IMR-90 (cell line): ENCODE measurements around the gene AICDA. TPM values are rescaled to one million over a fixed set of nuclear protein-coding genes. Genes with fewer than 3 reads are reported as not detected.

Experiments used
- ATAC-seq: fragments of 200-7000 bp; cut with Tn5 transposase; 2 replicates; pipeline ENCODE4 v1.9.1; 2020; ENCODE audit warnings: low read depth, mild to moderate bottlenecking, moderate library complexity
- BruUV-seq: library from RNA; stranded (reverse); fragments of 400-500 nt; replicated peaks from 2 replicates; lab custom pipeline; 2021; lab: Mats Ljungman, UMichigan
- CTCF ChIA-PET: fragments of 300-600 bp; formaldehyde crosslinking; extraction: SDS; loops from one replicate; lab custom pipeline; 2021; ENCODE audit warnings: antibody characterized with exemption; lab: Yijun Ruan, JAX
- POLR2A ChIA-PET: fragments of 300-600 bp; sonication (Branson Sonifier 250); formaldehyde crosslinking; loops from one replicate; lab custom pipeline; 2022; ENCODE audit warnings: antibody characterized with exemption; ENCODE audit not compliant: unreplicated experiment; lab: Charles Lee
- DNase-seq: peaks from one replicate; pipeline ENCODE4 v3.0.0; 2013
- H2AFZ ChIP-seq: replicated peaks from 2 replicates; pipeline ENCODE3; 2013; ENCODE audit warnings: low read length, mild to moderate bottlenecking; ENCODE audit not compliant: poor library complexity
- H2AK5ac ChIP-seq: 2 replicates; pipeline ENCODE4 v1.6.1; 2013; ENCODE audit warnings: low read depth, low read length, inconsistent platforms
- H2AK9ac ChIP-seq: replicated peaks from 2 replicates; pipeline ENCODE3; 2013; ENCODE audit warnings: mild to moderate bottlenecking, low read depth, low read length, moderate library complexity; ENCODE audit not compliant: poor library complexity
- H2BK120ac ChIP-seq: 2 replicates; pipeline ENCODE4 v1.6.1; 2013; ENCODE audit warnings: low read depth, low read length, inconsistent platforms
- H2BK15ac ChIP-seq: 3 replicates; pipeline ENCODE4 v1.6.1; 2013; ENCODE audit warnings: low read depth, low read length, inconsistent platforms
- H2BK20ac ChIP-seq: 2 replicates; pipeline ENCODE4 v1.6.1; 2013; ENCODE audit warnings: low read depth, mild to moderate bottlenecking, inconsistent platforms, low read length, moderate library complexity
- H2BK5ac ChIP-seq: 2 replicates; pipeline ENCODE4 v1.6.1; 2013; ENCODE audit warnings: mild to moderate bottlenecking, low read depth, low read length, inconsistent platforms; ENCODE audit not compliant: poor library complexity, severe bottlenecking
- H3K14ac ChIP-seq: replicated peaks from 2 replicates; pipeline ENCODE4 v1.6.1; 2013; ENCODE audit warnings: low read depth, low read length, inconsistent platforms
- H3K18ac ChIP-seq: 2 replicates; pipeline ENCODE4 v1.6.1; 2013; ENCODE audit warnings: low read depth, low read length, control low read depth
- H3K23ac ChIP-seq: 2 replicates; pipeline ENCODE4 v1.6.1; 2013; ENCODE audit warnings: low read depth, low read length, inconsistent platforms
- H3K27ac ChIP-seq: 2 replicates; pipeline ENCODE4 v1.5.1; 2013; ENCODE audit warnings: mild to moderate bottlenecking, control low read depth, low read length; ENCODE audit not compliant: insufficient read depth
- H3K27me3 ChIP-seq: 2 replicates; pipeline ENCODE4 v1.6.1; 2013; ENCODE audit warnings: low read length; ENCODE audit not compliant: control insufficient read depth, insufficient read depth
- H3K36me3 ChIP-seq: 2 replicates; pipeline ENCODE4 v1.6.1; 2013; ENCODE audit warnings: low read length, mixed read lengths; ENCODE audit not compliant: control insufficient read depth, insufficient read depth
- H3K4ac ChIP-seq: 2 replicates; pipeline ENCODE4 v1.6.1; 2013; ENCODE audit warnings: low read depth, low read length, inconsistent platforms
- H3K4me1 ChIP-seq: 2 replicates; pipeline ENCODE4 v1.6.1; 2013; ENCODE audit warnings: low read length, mixed read lengths; ENCODE audit not compliant: control insufficient read depth, insufficient read depth
- H3K4me2 ChIP-seq: 2 replicates; pipeline ENCODE4 v1.6.1; 2013; ENCODE audit warnings: low read depth, mild to moderate bottlenecking, control low read depth, low read length, moderate library complexity
- H3K4me3 ChIP-seq: 2 replicates; pipeline ENCODE4 v1.5.1; 2013; ENCODE audit warnings: low read depth, mild to moderate bottlenecking, control low read depth, low read length, moderate library complexity; ENCODE audit not compliant: insufficient read depth
- H3K56ac ChIP-seq: 2 replicates; pipeline ENCODE4 v1.6.1; 2013; ENCODE audit warnings: low read length, inconsistent platforms; ENCODE audit not compliant: insufficient read depth; ENCODE audit errors: extremely low read depth
- H3K79me1 ChIP-seq, 2 experiments: 2 replicates each; pipeline ENCODE4 v1.6.1; 2013; ENCODE audit warnings: low read length in 2 of 2, inconsistent platforms in 1 of 2, low read depth in 1 of 2
- H3K9ac ChIP-seq: 2 replicates; pipeline ENCODE4 v1.6.1; 2013; ENCODE audit warnings: low read depth, low read length, control low read depth
- H3K9me1 ChIP-seq: 2 replicates; pipeline ENCODE4 v1.6.1; 2013; ENCODE audit warnings: low read length, inconsistent platforms; ENCODE audit not compliant: insufficient read depth
- H3K9me3 ChIP-seq: 2 replicates; pipeline ENCODE4 v1.6.1; 2013; ENCODE audit warnings: low read length; ENCODE audit not compliant: control insufficient read depth, insufficient read depth
- H4K20me1 ChIP-seq: 2 replicates; pipeline ENCODE4 v1.6.1; 2013; ENCODE audit warnings: low read length, inconsistent platforms; ENCODE audit not compliant: insufficient read depth
- H4K5ac ChIP-seq: 2 replicates; pipeline ENCODE4 v1.6.1; 2013; ENCODE audit warnings: mild to moderate bottlenecking, low read depth, low read length, control low read depth
- H4K8ac ChIP-seq, 2 experiments: 2 replicates each; pipeline ENCODE4 v1.6.1; 2013; ENCODE audit warnings: low read depth in 2 of 2, low read length in 2 of 2, control low read depth in 1 of 2, inconsistent platforms in 1 of 2
- H4K91ac ChIP-seq: 2 replicates; pipeline ENCODE4 v1.6.1; 2013; ENCODE audit warnings: low read depth, low read length, inconsistent platforms; ENCODE audit not compliant: insufficient read depth
- BHLHE40 ChIP-seq: fragments of 150-350 bp; IDR thresholded peaks from 2 replicates; pipeline ENCODE4 v1.6.1; 2016; ENCODE audit warnings: mild to moderate bottlenecking, low read depth, low read length
- ELK1 ChIP-seq: fragments of 150-350 bp; IDR thresholded peaks from 2 replicates; pipeline ENCODE4 v1.6.1; 2016; ENCODE audit warnings: low read depth, mild to moderate bottlenecking, low read length, moderate library complexity, borderline replicate concordance
- MXI1 ChIP-seq: IDR thresholded peaks from 2 replicates; pipeline ENCODE4 v1.6.1; 2012; ENCODE audit warnings: low read depth, mild to moderate bottlenecking, low read length, moderate library complexity, borderline replicate concordance
- POLR2A ChIP-seq: IDR thresholded peaks from 2 replicates; pipeline ENCODE4 v1.6.1; 2012; ENCODE audit warnings: mild to moderate bottlenecking, low read depth, low read length
- RAD21 ChIP-seq: IDR thresholded peaks from 2 replicates; pipeline ENCODE4 v1.6.1; 2012; ENCODE audit warnings: low read length, improper control_type of control experiment
- WGBS, 2 experiments: methylation state at CpG; one replicate each; pipeline versions ENCODE4 v1.1.5 to v1.1.7; 2013; ENCODE audit warnings: missing lambda C conversion rate in 2 of 2; ENCODE audit not compliant: insufficient read length in 1 of 2; ENCODE audit errors: extremely low coverage in 2 of 2; 5-methylcytosine and 5-hydroxymethylcytosine counted together
- dilution Hi-C: fragments of 300-500 bp; cut with HindIII; formaldehyde crosslinking; loops from one replicate; pipeline ENCODE4 v1.14.3; 2018; ENCODE audit warnings: low sequenced_read_pairs; ENCODE audit not compliant: unreplicated experiment
- in situ Hi-C: fragments of 300-500 bp; cut with MboI; formaldehyde crosslinking; loops from 3 replicates; pipeline ENCODE4 v1.14.3; 2019; ENCODE audit warnings: low sequenced_read_pairs, inconsistent platforms, mixed read lengths
- intact Hi-C: fragments of 100-400 bp; cut with micrococcal nuclease; formaldehyde crosslinking; loops from 2 replicates; pipeline ENCODE4 v1.10.0; 2022
- polyA plus RNA-seq, 3 experiments: library from polyadenylated mRNA; depleted of rRNA; stranded (reverse); fragments of >200 nt; gene quantifications; 2 replicates each; pipeline ENCODE4 v1.2.3, GENCODE V29; 2012; ENCODE audit warnings: low replicate concordance in 1 of 3
- total RNA-seq: library from RNA; depleted of rRNA; stranded (reverse); fragments of >200 nt; gene quantifications from 2 replicates; pipeline ENCODE4 v1.2.3, GENCODE V29; 2012

AICDA gene
- total and polyA plus RNA-seq, 2 of the 4 experiments (the other 2 are of a cell fraction): not detected

- H3K36me3 ChIP-seq: no peaks in the 10 kb centered on the region
- no peaks in the 10 kb centered on the region for H3K9me1 ChIP-seq
- H3K23ac ChIP-seq: no peak overlapping the region
- H2BK15ac ChIP-seq: no peak overlapping the region
- H3K9me3 ChIP-seq: no peaks in the 10 kb centered on the region
- BruUV-seq: no TSS peak
- no peak overlapping the region for H3K4me3 ChIP-seq
- H3K18ac ChIP-seq: no peak overlapping the region
- no peak overlapping the region for H3K56ac ChIP-seq
- H2BK120ac ChIP-seq: no peak overlapping the region
- in situ Hi-C loops: loop anchor here (10.0 kb wide), 1 partner anchor 389 kb away; no protein-coding TSS in a partner anchor
- H4K5ac ChIP-seq: no peak overlapping the region
- H4K20me1 ChIP-seq: no peaks in the 10 kb centered on the region
- DNase-seq (no peak), ATAC-seq (no peak)
- no peak overlapping the region for H3K27ac ChIP-seq
- H2BK20ac ChIP-seq: no peak overlapping the region
- H3K14ac ChIP-seq: no peak overlapping the region
- H3K4me2 ChIP-seq: no peak overlapping the region
- no peak overlapping the region for H3K9ac ChIP-seq
- H2AFZ ChIP-seq: no peak overlapping the region
- dilution Hi-C loops: no loop called here
- WGBS, 2 experiments: no CpG with 5 or more reads among the region's 6 CpGs
- H2AK5ac ChIP-seq: no peak overlapping the region
- H2AK9ac ChIP-seq: no peak overlapping the region
- ChIA-PET POLR2A (no interaction called here), CTCF (interaction anchor here (0.6 kb wide), 1 partner anchor 235 kb away, joined by 4 read pairs; no protein-coding TSS in a partner anchor)
- H2BK5ac ChIP-seq: no peak overlapping the region
- no peak overlapping the region for H4K8ac ChIP-seq
- no peak overlapping the region for H4K91ac ChIP-seq
- intact Hi-C loops: no loop called here
- peaks cover 2% of the 10 kb centered on the region; the same call in 1 of the 2 replicates for H3K27me3 ChIP-seq
- H3K4me1 ChIP-seq: no peaks in the 10 kb centered on the region
- H3K4ac ChIP-seq: no peak overlapping the region
- TF ChIP-seq RAD21 (no peak), POLR2A (no peak), MXI1 (no peak), BHLHE40 (no peak), ELK1 (no peak)
- no peaks in the 10 kb centered on the region for H3K79me1 ChIP-seq
These were observed 42.8 kb upstream of the AICDA start for GRCh38 chr12:8655421-8655820.
